Inflammatory macrophage treated with lipopolysaccharide for 4 hours (primary cell): ENCODE results near the gene IGF2BP2.
"Not testable (repeated sequence)": the region's sequence is repeated elsewhere in the genome, so short reads cannot be mapped to it uniquely, and the experiment has no call there.

Experiments used
- DNase-seq: peaks from one replicate; pipeline ENCODE4 v3.0.0-alpha.2; 2020

Gene IGF2BP2

GRCh38 chr3:185825006-185825638, at the start of gene IGF2BP2:
IGF2BP2 (minus strand) TSS chr3:185825042; CDS start chr3:185824960, 82 bp downstream.
- peak; percentile 71 for DNase-seq

DNA sequence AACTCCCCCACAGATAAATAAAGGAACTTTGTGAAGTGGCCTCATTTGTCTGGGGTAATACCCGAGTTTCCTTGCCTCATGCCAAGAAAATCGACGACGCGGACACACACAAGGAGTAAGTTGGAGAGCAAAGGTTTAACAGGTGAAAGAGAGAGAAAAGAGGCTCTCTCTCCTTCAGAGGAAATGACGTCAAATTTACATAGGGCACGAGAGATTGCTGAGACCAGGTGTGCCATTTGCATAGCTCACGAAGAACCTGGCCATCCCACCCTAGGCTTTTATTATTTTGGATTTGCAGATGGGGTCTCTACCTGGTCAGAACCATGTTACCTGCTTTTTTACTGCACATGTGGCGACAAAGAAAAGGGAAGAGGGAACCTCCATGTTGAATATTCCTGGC, 49.3 kb upstream of the IGF2BP2 start:
- no peak for DNase-seq

- DNase-seq, result no peak
Measured at GRCh38 chr3:185867650-185868049, 42.8 kb upstream of the IGF2BP2 start.

GRCh38 chr3:185866995-185867394, 42.2 kb upstream of the IGF2BP2 start:
- no peak for DNase-seq

- DNase-seq, result no peak
Measured at GRCh38 chr3:185866555-185866954, 41.7 kb upstream of the IGF2BP2 start.

- no peak for DNase-seq
Measured at GRCh38 chr3:185865247-185865646, 40.4 kb upstream of the IGF2BP2 start.

GRCh38 chr3:185864767-185865166, 39.9 kb upstream of the IGF2BP2 start:
- no peak for DNase-seq

DNA sequence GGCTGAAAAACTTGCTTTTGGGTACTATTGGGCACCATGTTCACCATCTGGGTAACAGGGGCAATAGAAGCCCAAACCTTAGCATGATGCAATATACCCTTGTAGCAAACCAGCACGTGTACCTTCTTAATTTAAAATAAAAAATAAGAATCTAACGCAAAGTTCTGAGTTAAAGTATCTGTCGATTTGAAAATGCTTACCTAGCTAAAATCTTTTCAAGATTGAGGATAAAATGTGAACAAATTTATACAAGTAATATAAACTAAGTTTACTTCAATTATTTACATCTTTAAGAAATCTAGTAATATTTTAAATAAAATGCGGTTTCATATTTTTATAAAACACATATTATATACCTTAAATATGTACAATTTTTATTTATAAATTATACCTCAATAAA, 38.1 kb upstream of the IGF2BP2 start:
- DNase-seq, result no peak

GRCh38 chr3:185859294-185859972, 34.6 kb upstream of the IGF2BP2 start:
- no peak for DNase-seq

GRCh38 chr3:185858502-185859225, 33.8 kb upstream of the IGF2BP2 start:
- no peak for DNase-seq

DNA sequence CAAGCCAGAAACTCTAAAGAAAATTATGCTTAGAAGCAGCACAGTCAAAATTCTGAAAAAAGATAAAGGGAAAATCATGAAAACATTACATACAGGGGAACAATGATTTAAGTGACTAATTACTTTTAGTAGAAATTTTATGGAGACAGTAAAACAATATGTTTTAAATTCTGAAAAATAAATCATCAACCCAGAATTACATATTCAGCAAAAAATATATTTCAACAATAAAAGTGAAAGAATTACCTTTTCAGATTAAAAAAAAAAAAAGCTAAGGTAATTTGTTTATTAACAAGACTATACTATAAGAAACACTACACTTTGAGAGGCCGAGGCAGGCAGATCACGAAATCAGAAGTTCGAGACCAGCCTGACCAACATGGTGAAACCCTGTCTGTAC, 32.4 kb upstream of the IGF2BP2 start:
- no peak for DNase-seq

DNA sequence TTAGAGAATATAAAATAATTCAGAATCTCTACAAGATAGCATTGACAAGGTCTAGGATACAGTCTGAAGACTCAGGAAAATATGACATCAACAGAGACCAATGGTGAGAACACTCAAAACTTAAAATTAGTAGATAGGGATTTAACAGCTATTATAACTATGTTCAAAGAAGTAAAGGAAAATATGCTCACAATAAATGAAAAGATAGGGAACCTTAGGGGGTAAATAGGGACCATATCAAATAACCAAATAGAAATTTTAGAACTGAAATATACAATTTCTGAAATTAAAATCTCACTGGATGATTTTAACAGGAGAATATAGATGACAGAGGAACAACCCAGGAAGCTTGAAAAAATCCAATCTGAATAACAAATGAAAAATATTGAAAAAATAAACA, 31.8 kb upstream of the IGF2BP2 start:
- DNase-seq, result no peak

DNA sequence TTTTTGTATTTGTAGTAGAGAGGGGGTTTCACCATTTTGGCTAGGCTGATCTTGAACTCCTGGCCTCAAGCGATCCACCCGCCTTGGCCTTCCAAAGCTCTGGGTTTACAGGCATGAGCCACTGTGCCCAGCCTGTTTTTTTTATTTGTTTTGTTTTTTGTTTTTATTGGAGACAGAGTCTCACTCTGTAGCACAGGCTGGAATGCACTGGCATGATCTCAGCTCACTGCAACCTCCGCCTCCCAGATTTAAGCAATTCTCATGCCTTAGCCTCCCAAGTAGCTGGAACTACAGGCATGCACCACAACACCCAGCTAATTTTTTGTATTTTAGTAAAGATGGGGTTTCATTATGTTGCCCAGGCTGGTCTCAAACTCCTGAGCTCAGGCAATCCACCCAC, 28.9 kb upstream of the IGF2BP2 start:
- DNase-seq, result not testable (repeated sequence)

- peak; percentile 19 for DNase-seq
Measured at GRCh38 chr3:185852635-185853034, 27.8 kb upstream of the IGF2BP2 start.

DNA sequence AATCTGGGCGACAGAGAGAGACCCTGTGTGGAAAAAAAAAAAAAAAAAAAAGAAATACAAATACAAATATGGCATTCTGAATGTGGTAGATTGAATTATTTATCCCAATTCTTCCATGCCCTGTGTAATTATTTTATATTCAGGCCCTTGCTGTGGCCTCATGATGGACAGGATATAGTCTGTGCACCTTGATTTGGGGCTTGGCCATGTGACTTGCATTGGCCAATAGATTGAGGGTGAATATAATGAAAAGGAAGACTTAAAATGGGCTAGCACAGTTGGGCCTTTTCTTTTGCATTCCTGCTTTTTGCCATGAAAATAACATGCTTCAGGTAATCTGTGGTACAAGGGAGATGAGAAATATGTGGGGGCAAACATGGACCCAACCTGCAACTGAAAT, 27.1 kb upstream of the IGF2BP2 start:
- no peak for DNase-seq

GRCh38 chr3:185851046-185851445, 26.2 kb upstream of the IGF2BP2 start:
- DNase-seq, result no peak

GRCh38 chr3:185847506-185847905, 22.7 kb upstream of the IGF2BP2 start:
- DNase-seq, result no peak

- no peak for DNase-seq
Measured at GRCh38 chr3:185846037-185846436, 21.2 kb upstream of the IGF2BP2 start.

DNA sequence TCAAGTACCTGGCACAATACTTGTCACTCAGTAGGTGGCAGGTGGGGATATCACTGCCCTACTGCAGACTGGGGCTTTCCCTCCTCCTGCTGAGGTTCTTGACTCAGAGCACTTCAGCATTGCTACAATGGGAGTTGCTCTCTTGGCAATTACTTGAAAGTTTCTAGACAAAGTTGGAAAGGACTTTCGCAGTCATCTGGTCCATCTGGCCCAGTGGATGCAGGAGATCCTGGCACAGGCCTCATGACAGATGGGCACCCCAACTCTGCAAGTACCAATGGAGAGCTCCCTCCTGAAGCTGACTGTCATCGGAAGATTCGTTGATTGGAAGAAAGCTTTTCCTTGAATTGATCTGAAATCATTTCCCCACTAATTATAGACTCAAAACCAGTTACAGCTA, 19.2 kb upstream of the IGF2BP2 start:
- DNase-seq, result no peak

GRCh38 chr3:185843635-185844034, 18.8 kb upstream of the IGF2BP2 start:
- DNase-seq, result no peak

GRCh38 chr3:185843126-185843525, 18.3 kb upstream of the IGF2BP2 start:
- no peak for DNase-seq

DNA sequence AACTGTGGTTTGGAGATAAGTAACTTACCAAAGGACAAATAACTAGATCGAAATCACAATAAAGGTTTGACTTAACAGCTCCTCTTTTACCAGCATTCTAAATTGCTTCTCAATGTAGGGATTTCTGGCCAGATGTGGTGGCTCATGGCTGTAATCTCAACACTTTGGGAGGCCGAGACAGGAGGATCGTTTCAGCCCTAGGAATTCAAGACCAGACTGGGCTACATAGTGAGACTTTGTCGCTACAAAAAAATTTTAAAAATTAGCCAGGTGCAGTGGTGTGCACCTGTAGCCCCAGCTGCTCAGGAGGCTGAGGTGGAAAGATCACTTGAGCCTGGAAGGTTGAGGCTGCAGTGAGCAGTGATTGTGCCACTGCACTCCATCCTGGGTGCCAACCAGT, 17.4 kb upstream of the IGF2BP2 start:
- no peak for DNase-seq

DNA sequence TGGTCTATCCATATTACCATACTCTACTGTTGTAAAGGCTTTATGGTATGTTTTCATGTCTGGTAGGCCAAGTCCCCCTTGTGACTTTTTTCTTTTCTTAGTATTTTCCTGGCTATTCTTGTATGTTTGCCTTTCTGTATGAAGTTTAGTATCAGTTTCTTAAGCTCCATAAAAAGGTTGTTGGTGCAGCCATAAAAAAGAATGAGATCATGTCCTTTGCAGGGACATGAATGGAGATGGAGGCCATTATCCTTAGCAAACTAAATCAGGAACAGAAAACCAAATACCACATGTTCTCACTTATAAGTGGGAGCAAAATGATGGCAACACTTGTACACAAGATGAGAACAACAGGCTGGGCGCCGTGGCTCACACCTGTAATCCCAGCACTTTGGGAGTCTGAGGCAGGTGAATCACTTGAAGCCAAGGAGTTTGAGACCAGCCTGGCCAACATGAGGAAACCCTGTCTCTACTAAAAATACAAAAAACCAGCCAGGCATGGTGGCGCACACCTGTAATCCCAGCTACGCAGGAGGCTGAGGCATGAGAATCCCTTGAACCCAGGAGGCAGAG, 13.7 kb upstream of the IGF2BP2 start:
- DNase-seq, result not testable (repeated sequence)

- DNase-seq, result no peak
Measured at GRCh38 chr3:185837414-185837813, 12.6 kb upstream of the IGF2BP2 start.
